UCSD-AML1 (cell line): ENCODE measurements around the gene POLE4.

ENCODE experiments used
- DNase-seq: peaks from one replicate; lab custom pipeline; 2025; ENCODE audit not compliant: unreplicated experiment; lab: John Stamatoyannopoulos, UW

The POLE4 gene

DNA sequence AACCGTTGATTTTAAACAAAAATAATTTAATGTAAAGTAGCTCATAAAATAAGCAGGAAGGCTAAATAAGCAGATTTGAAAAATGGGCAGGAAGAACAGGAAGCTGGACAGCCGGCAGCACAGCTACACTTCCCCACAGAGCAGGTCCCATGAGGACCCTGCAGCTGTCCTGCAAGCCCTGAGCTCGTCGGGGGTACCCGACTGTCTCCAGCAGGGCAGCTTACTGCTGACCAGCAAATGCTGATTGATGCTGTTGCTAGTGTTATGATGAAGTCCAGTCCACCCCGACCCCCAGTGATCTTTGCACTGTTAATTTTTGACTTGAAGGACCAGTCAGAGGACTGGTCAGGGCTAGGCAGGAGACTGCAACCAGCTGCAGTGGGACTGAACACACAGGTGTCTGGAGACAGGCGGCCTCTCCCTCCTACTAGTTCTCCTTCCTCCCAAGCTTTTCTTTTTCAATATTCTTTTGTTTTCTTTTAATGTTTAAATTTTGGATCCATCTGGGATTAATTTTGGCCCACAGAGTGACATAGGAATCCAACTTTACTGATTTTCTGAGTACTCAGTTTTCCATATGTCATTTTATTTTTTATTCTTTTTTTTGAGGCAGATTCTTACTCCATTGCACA is 27.7 kb downstream of the POLE4 start:
- no peak for DNase-seq

DNA sequence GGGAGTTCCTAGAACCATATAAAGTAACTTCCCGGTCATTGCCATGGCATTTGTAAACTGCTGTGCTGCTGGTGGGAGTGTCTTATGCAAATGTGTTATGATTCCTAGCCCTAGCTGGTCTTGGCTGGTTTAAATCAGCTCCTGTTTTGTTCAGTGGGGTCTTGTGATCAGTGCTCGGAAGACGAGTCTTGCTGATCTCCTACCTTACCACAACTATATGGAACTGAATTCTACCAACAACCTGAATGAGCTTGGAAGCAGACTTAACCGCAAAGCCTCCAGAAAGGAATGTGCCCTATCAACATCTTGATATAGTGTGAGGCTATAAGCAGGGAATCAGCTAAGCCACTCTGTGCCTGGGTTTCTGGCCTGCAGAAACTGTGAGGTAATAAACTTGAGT is 33.5 kb downstream of the POLE4 start:
- no peak for DNase-seq

DNA sequence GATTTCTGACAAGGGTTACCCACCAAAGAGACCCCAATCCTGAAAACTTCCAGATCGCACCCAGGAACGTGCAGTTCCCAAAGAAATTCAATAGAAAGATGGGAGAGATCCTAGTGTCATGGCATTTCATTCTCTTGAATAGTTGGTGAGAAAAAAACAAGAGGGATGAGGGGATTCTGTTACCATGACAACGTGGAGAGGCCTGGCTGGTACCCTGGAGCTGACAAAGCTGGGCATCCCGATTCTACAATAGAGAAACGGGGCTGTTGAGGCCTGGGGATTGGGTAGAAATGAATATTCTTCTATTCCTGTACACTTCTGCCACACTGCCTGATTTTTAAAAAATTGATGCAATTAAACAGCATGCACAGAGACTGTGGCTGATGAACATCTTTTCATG is 41.0 kb downstream of the POLE4 start:
- DNase-seq = no peak

DNA sequence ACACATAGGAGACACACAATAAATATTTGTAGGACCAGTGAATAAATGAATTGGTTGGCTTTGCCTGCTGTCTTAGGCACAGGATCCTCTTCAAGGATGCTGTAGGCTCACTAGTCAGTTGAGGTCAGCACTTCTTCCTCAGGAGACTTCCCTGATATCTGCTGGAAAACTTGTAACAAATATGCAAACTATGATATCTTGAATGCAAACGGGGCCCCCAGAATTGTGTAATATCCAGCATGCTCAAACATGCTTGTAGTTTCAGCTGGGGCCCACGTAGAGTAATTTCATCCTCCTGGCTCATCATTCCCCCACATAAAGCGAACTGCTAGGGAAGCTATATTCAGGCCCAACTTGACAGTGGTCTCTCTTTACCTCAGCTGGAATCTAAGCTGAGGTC is 43.6 kb downstream of the POLE4 start:
- DNase-seq = no peak

DNA sequence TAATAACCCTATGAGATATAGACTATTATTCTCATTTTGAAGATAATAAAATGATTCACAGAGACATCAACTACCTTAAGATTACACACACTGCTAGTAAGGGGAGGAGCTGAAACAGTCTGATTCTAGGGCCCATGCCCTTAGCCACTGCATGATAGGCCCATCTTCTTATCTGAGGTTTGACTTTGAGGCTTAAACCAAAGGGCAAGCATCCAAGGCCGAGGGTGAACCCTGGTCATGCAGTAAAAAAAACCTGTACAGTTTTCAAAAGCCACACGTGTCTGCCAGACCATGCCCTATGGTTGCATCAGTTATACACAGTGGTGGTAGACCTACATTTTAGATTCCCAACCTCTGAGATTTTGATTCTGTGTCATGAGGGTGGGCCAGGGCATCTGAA is 44.8 kb downstream of the POLE4 start:
- DNase-seq = no peak

DNA sequence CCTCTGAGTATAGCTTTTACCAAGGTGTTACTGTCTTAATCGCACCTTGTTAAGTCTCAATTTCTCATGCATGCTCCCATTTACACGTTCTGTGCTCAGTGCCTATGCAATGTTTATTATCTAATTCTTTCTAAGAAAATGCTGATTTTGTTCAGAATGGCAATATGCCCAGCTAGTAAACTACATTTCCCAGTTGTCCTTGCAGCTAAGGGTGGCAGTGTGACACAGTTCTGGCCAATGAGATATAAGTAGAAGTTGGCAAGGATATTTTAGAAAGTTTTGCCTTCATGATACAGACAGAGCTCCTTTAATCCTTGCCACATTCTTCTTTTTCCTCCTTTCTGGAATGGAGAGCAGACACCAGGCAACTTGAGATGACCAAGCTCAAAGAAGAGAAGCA is 45.3 kb downstream of the POLE4 start:
- DNase-seq = no peak

DNA sequence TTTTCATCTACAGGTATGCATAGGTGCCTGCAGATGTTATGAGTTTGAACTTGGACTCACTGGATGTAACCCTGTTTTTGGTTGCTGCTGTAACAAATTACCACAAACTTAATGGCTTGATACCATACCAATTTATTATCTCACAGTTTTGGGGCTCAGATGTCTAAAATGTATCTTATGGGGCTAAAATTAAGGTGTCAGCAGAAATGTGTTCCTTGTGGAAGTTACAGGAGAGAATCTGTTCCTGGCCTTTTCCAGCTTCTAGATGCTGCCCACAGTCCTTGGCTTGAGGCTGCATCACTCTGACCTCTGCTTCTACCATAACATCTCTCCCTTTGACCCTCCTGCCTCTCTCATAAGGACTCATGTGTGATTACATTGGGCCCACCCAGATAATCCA is 47.6 kb downstream of the POLE4 start:
- no peak for DNase-seq

DNA sequence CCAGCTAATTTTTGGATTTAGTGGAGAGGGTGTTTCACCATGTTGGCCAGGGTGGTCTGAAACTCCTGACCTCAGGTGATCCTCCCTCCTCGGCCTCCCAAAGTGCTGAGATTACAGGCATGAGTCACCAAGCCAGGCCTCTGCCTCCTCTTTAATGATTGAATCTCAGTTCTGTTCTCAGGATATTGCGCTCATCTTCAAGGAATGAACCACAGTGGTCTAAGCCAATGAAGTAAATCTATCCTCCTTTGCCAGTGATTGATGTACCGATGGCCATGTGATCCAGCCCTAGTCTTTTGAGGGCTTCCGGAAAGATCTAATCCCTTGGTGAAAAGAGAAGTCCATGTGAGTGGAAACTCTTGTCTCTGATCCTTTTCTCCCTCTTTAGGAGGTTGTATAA is 48.6 kb downstream of the POLE4 start:
- DNase-seq = no peak

DNA sequence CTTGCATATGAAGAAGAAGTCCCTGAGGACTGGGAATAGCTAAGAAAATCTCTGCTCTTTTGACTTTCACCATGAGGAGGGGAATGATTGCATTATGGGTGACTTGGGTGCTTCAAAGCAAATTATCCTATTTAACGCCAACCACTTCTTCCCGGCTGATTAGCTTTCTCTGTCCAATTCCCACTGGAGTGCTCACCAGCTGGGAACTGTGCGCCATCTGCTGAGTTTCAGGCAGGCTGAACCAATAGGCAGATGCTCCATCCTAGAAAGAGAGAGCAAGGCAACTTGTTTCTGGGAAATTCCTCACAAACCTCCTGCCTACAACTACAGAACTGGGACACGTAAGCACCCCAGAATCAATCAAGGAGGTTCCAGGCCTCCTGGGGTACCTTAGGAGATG is 49.4 kb downstream of the POLE4 start:
- DNase-seq = no peak

DNA sequence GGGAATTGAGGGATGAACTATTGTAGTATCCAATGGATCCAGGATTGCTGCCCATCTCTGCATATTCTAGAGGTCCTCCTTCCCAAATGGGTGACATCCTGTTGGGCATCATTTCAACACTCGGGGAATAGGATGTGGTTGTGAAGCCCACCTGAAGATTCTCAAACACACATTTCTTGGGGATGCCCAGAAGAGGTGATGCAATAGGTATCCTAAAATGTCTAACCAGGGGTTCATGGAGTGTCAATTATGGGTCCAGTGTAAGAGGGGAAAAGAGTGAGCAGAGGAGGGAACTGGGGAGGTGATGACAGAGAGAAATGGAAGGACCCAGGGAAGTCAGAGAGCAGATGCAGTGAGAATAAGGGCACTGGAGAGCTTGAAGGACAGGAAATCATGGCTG is 52.1 kb downstream of the POLE4 start:
- no peak for DNase-seq

DNA sequence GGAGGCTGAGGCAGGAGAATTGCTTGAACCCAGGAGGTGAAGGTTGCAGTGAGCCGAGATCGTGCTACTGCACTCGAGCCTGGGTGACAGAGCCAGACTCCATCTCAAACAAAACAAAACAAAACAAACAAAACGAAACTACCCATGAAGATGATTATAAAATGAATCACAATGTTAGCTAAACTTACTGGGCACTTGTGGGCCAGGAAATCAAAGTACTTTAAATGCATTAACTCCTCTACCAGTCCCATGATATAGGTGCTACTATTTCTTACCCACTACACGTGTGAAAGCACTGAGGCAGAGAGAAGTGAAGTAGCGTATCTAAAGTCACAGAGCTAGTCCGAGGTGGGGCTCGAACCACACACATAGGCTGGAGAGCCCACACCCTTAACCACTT is 53.6 kb downstream of the POLE4 start:
- no peak for DNase-seq

DNA sequence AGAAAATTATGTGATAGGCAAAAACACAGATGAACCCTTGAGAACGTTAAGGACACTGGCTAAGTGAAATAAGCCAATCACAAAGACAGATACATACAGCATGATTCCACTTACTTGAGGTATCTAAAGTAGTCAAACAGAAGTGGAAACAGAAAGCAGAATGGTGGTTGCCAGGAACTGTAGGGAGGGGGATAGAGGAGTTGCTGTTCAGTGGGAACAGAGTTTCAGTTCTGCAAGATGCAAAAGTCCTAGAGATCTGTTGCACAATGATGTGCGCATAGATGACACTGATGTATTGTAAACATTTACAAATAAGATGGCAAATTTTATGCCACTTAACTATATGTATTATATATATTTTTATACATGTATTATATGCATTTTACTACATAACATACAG is 59.7 kb downstream of the POLE4 start:
- DNase-seq = no peak
